Parathyroid adenoma (tissue), 2 donors: Measurements from ENCODE around the gene PRDM2.

Experiments used
- H2AFZ ChIP-seq: fragments of 300-600 bp; sonication (generic); one replicate; pipeline ENCODE4 v1.7.0; 2017; ENCODE audit warnings: antibody characterized with exemption, mild to moderate bottlenecking
- H3K27ac ChIP-seq: fragments of 300-600 bp; sonication (generic); one replicate; pipeline ENCODE4 v1.7.0; 2017
- H3K27me3 ChIP-seq: fragments of 300-600 bp; sonication (generic); one replicate; pipeline ENCODE4 v1.7.0; 2017; ENCODE audit warnings: low read length; ENCODE audit not compliant: control insufficient read depth, insufficient read depth
- H3K36me3 ChIP-seq: fragments of 300-600 bp; sonication (generic); one replicate; pipeline ENCODE4 v1.7.0; 2017; ENCODE audit warnings: low read length; ENCODE audit not compliant: control insufficient read depth, insufficient read depth
- H3K4me1 ChIP-seq: fragments of 300-600 bp; sonication (generic); one replicate; pipeline ENCODE4 v1.7.0; 2017; ENCODE audit warnings: control low read depth
- H3K4me2 ChIP-seq: fragments of 300-600 bp; sonication (generic); one replicate; pipeline ENCODE4 v1.7.0; 2017; ENCODE audit warnings: low read length
- H3K4me3 ChIP-seq: fragments of 300-600 bp; sonication (generic); one replicate; pipeline ENCODE4 v1.7.0; 2017; ENCODE audit warnings: low read depth, low read length
- H3K79me2 ChIP-seq: fragments of 300-600 bp; sonication (generic); one replicate; pipeline ENCODE4 v1.7.0; 2017; ENCODE audit warnings: control low read depth
- H3K9ac ChIP-seq: fragments of 300-600 bp; sonication (generic); one replicate; pipeline ENCODE4 v1.7.0; 2017; ENCODE audit warnings: mild to moderate bottlenecking
- H3K9me3 ChIP-seq: fragments of 300-600 bp; sonication (generic); one replicate; pipeline ENCODE4 v1.7.0; 2017; ENCODE audit warnings: low read length; ENCODE audit not compliant: control insufficient read depth
- TF ChIP-seq, protein P1 (sequence below): fragments of 300-600 bp; sonication (generic); IDR thresholded peaks from one replicate; pipeline ENCODE4 v1.7.0; 2017; ENCODE audit warnings: antibody characterized with exemption, mild to moderate bottlenecking
- donor health status: primary hyperparathyroidism.

The PRDM2 gene

GRCh38 chr1:13823126-13823880 lies 123.3 kb downstream of the PRDM2 start:
- Histone ChIP-seq H3K4me1 (no peaks in the 10 kb centered on the region), H3K27ac (no peak overlapping the region), H3K9me3 (no peaks in the 10 kb centered on the region), H3K9ac (no peak overlapping the region), H3K4me2 (no peak overlapping the region), H3K79me2 (no peaks in the 10 kb centered on the region), H2AFZ (no peak overlapping the region), H3K36me3 (no peaks in the 10 kb centered on the region), H3K27me3 (no peaks in the 10 kb centered on the region), H3K4me3 (no peak overlapping the region)
- TF ChIP-seq, protein P1, sequence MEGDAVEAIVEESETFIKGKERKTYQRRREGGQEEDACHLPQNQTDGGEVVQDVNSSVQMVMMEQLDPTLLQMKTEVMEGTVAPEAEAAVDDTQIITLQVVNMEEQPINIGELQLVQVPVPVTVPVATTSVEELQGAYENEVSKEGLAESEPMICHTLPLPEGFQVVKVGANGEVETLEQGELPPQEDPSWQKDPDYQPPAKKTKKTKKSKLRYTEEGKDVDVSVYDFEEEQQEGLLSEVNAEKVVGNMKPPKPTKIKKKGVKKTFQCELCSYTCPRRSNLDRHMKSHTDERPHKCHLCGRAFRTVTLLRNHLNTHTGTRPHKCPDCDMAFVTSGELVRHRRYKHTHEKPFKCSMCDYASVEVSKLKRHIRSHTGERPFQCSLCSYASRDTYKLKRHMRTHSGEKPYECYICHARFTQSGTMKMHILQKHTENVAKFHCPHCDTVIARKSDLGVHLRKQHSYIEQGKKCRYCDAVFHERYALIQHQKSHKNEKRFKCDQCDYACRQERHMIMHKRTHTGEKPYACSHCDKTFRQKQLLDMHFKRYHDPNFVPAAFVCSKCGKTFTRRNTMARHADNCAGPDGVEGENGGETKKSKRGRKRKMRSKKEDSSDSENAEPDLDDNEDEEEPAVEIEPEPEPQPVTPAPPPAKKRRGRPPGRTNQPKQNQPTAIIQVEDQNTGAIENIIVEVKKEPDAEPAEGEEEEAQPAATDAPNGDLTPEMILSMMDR = no peak

DNA sequence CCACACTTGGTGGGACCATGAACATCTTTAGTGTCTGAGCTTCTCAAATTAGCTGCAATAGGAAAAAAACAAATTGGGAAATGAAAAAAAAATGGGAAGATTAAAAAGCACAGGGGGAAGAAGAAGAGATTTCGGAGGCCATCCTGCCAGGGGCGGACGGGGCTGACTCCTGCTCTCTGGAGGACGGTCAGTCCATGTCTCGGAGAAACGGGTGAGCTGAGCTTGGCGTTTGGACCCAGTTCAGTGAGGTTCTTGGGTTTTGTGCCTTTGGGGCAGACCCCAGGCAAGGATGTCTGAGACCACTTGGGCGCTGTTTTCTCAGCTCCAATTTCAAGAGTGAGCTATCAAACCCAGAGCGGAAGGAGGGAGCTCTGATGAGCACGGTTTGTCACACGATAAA lies 123.9 kb downstream of the PRDM2 start:
- TF ChIP-seq, protein P1 = no peak
- no peaks in the 10 kb centered on the region for H3K36me3 ChIP-seq
- H3K79me2 ChIP-seq = no peaks in the 10 kb centered on the region
- H3K4me3 ChIP-seq = no peak overlapping the region
- no peaks in the 10 kb centered on the region for H3K27me3 ChIP-seq
- H3K4me1 ChIP-seq = no peaks in the 10 kb centered on the region
- no peak overlapping the region for H3K9ac ChIP-seq
- no peak overlapping the region for H2AFZ ChIP-seq
- no peak overlapping the region for H3K4me2 ChIP-seq
- no peaks in the 10 kb centered on the region for H3K9me3 ChIP-seq
- H3K27ac ChIP-seq = no peak overlapping the region

- Histone ChIP-seq H3K27me3 (no peaks in the 10 kb centered on the region), H2AFZ (no peak overlapping the region), H3K4me2 (no peak overlapping the region), H3K4me3 (no peak overlapping the region), H3K9ac (no peak overlapping the region), H3K27ac (no peak overlapping the region), H3K9me3 (no peaks in the 10 kb centered on the region), H3K79me2 (no peaks in the 10 kb centered on the region), H3K36me3 (no peaks in the 10 kb centered on the region), H3K4me1 (no peaks in the 10 kb centered on the region)
- TF ChIP-seq, protein P1 = no peak
Observed at GRCh38 chr1:13824626-13825025, 124.6 kb downstream of the PRDM2 start.

GRCh38 chr1:13825033-13825432 lies 125.0 kb downstream of the PRDM2 start:
- H3K9me3 ChIP-seq = no peaks in the 10 kb centered on the region
- H3K36me3 ChIP-seq = no peaks in the 10 kb centered on the region
- H3K79me2 ChIP-seq = no peaks in the 10 kb centered on the region
- TF ChIP-seq, protein P1 = no peak
- H3K27me3 ChIP-seq = no peaks in the 10 kb centered on the region
- H3K27ac ChIP-seq = no peak overlapping the region
- no peak overlapping the region for H3K4me2 ChIP-seq
- H3K4me3 ChIP-seq = no peak overlapping the region
- no peaks in the 10 kb centered on the region for H3K4me1 ChIP-seq
- no peak overlapping the region for H3K9ac ChIP-seq
- no peak overlapping the region for H2AFZ ChIP-seq

- Histone ChIP-seq H3K4me3 (no peak overlapping the region), H3K4me1 (no peaks in the 10 kb centered on the region), H3K9me3 (no peaks in the 10 kb centered on the region), H3K27me3 (no peaks in the 10 kb centered on the region), H3K36me3 (no peaks in the 10 kb centered on the region), H2AFZ (no peak overlapping the region), H3K79me2 (no peaks in the 10 kb centered on the region), H3K9ac (no peak overlapping the region), H3K27ac (no peak overlapping the region), H3K4me2 (no peak overlapping the region)
- TF ChIP-seq, protein P1 = no peak
Observed at GRCh38 chr1:13826009-13826408, 126.0 kb downstream of the PRDM2 start.
